Measurements from ENCODE around the gene ADCY4. TPM values are rescaled to one million over a fixed set of nuclear protein-coding genes. Genes with fewer than 3 reads are reported as not detected.
A peak's percentile ranks its signal among the peaks of the same experiment; 100 is the strongest.

ADCY4 gene
- total and polyA plus RNA-seq, 10 of the 15 experiments (the other 5 are each of a cell fraction or from before 2014, with no cell fraction given) = 0.05 to 0.87 (median 0.21) TPM; not detected in 1

GRCh38 chr14:24368562-24369252, 33.8 kb upstream of the ADCY4 start (continued):
- TF ChIP-seq, protein P1, sequence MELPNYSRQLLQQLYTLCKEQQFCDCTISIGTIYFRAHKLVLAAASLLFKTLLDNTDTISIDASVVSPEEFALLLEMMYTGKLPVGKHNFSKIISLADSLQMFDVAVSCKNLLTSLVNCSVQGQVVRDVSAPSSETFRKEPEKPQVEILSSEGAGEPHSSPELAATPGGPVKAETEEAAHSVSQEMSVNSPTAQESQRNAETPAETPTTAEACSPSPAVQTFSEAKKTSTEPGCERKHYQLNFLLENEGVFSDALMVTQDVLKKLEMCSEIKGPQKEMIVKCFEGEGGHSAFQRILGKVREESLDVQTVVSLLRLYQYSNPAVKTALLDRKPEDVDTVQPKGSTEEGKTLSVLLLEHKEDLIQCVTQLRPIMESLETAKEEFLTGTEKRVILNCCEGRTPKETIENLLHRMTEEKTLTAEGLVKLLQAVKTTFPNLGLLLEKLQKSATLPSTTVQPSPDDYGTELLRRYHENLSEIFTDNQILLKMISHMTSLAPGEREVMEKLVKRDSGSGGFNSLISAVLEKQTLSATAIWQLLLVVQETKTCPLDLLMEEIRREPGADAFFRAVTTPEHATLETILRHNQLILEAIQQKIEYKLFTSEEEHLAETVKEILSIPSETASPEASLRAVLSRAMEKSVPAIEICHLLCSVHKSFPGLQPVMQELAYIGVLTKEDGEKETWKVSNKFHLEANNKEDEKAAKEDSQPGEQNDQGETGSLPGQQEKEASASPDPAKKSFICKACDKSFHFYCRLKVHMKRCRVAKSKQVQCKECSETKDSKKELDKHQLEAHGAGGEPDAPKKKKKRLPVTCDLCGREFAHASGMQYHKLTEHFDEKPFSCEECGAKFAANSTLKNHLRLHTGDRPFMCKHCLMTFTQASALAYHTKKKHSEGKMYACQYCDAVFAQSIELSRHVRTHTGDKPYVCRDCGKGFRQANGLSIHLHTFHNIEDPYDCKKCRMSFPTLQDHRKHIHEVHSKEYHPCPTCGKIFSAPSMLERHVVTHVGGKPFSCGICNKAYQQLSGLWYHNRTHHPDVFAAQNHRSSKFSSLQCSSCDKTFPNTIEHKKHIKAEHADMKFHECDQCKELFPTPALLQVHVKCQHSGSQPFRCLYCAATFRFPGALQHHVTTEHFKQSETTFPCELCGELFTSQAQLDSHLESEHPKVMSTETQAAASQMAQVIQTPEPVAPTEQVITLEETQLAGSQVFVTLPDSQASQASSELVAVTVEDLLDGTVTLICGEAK (IDR thresholded peaks at IDR 0.05; ENCODE audit: borderline replicate concordance) = no peak
- peak in 1 of 2 experiments; percentile 86; a peak in 2 of 3 replicates for TF ChIP-seq EGR1 (IDR thresholded peaks at IDR 0.05; ENCODE audit: borderline replicate concordance in 1 of 2, low read depth in 2 of 2, low read length in 2 of 2)
- no peak for TF ChIP-seq ZSCAN29 (IDR thresholded peaks at IDR 0.05)
- TF ChIP-seq ZBTB33 (IDR thresholded peaks at IDR 0.05) = no peak
- peak; percentile 87 for TF ChIP-seq HDGF (IDR thresholded peaks at IDR 0.05)
- TF ChIP-seq CBX5 (IDR thresholded peaks at IDR 0.05; ENCODE audit: low read depth) = no peak
- no peak for TF ChIP-seq TCF7 (IDR thresholded peaks at IDR 0.05; ENCODE audit: borderline replicate concordance)
- TF ChIP-seq ZNF207 (IDR thresholded peaks at IDR 0.05; ENCODE audit: borderline replicate concordance) = 0 out of 2 replicates have a peak, but pooled peaks have one; percentile 59
- TF ChIP-seq ZNF622 (IDR thresholded peaks at IDR 0.05) = no peak
- 0 out of 2 replicates have a peak, but pooled peaks have one; percentile 38 for TF ChIP-seq CREB1 (IDR thresholded peaks at IDR 0.05; ENCODE audit: low read depth)
- TF ChIP-seq TARDBP (IDR thresholded peaks at IDR 0.05; ENCODE audit: borderline replicate concordance) = no peak; the same call in 1 of the 2 replicates
- no peak for TF ChIP-seq NFIC (IDR thresholded peaks at IDR 0.05; ENCODE audit: low read depth, low read length)
- TF ChIP-seq, protein P2, sequence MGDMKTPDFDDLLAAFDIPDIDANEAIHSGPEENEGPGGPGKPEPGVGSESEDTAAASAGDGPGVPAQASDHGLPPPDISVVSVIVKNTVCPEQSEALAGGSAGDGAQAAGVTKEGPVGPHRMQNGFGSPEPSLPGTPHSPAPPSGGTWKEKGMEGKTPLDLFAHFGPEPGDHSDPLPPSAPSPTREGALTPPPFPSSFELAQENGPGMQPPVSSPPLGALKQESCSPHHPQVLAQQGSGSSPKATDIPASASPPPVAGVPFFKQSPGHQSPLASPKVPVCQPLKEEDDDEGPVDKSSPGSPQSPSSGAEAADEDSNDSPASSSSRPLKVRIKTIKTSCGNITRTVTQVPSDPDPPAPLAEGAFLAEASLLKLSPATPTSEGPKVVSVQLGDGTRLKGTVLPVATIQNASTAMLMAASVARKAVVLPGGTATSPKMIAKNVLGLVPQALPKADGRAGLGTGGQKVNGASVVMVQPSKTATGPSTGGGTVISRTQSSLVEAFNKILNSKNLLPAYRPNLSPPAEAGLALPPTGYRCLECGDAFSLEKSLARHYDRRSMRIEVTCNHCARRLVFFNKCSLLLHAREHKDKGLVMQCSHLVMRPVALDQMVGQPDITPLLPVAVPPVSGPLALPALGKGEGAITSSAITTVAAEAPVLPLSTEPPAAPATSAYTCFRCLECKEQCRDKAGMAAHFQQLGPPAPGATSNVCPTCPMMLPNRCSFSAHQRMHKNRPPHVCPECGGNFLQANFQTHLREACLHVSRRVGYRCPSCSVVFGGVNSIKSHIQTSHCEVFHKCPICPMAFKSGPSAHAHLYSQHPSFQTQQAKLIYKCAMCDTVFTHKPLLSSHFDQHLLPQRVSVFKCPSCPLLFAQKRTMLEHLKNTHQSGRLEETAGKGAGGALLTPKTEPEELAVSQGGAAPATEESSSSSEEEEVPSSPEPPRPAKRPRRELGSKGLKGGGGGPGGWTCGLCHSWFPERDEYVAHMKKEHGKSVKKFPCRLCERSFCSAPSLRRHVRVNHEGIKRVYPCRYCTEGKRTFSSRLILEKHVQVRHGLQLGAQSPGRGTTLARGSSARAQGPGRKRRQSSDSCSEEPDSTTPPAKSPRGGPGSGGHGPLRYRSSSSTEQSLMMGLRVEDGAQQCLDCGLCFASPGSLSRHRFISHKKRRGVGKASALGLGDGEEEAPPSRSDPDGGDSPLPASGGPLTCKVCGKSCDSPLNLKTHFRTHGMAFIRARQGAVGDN (IDR thresholded peaks at IDR 0.05) = 0 out of 2 replicates have a peak, but pooled peaks have one; percentile 61
- TF ChIP-seq MYB (IDR thresholded peaks at IDR 0.05; ENCODE audit: borderline replicate concordance, low read depth, low read length) = no peak
- TF ChIP-seq POLR2A (IDR thresholded peaks at IDR 0.05; ENCODE audit: low read depth, low read length) = peak; percentile 77
- TF ChIP-seq EP300 (IDR thresholded peaks at IDR 0.05; ENCODE audit: borderline replicate concordance in 1 of 2, control insufficient read depth in 1 of 2, low read depth in 2 of 2, low read length in 2 of 2) = peak in 1 of 2 experiments; percentile 35; a peak in 1 of 4 replicates
- TF ChIP-seq SKIL (IDR thresholded peaks at IDR 0.05; ENCODE audit: low read depth, poor library complexity, severe bottlenecking) = no peak
